HCT116 (cell line): ENCODE results near the gene C13orf46. TPM values are rescaled to one million over a fixed set of nuclear protein-coding genes. Genes with fewer than 3 reads are reported as not detected.

Experiments used
- ATAC-seq: fragments of 200-7000 bp; cut with Tn5 transposase; 2 replicates; pipeline ENCODE4 v1.9.1; 2020; ENCODE audit warnings: mild to moderate bottlenecking, moderate library complexity
- BruUV-seq: library from RNA; stranded (reverse); fragments of 400-500 nt; replicated peaks from 2 replicates; lab custom pipeline; 2021; lab: Mats Ljungman, UMichigan
- CTCF ChIA-PET: fragments of 300-600 bp; sonication (Branson Sonifier 250); formaldehyde crosslinking; loops from one replicate; lab custom pipeline; 2021; ENCODE audit warnings: antibody characterized with exemption; lab: Charles Lee
- POLR2A ChIA-PET: fragments of 300-600, 350-600 bp; sonication (Branson Sonifier 250); formaldehyde crosslinking; loops from one replicate; lab custom pipeline; 2021; ENCODE audit warnings: antibody characterized with exemption; lab: Charles Lee
- RAD21 ChIA-PET, 2 experiments: fragments of 300-600 bp; sonication (Branson Sonifier 250); formaldehyde crosslinking; loops; one replicate each; lab custom pipeline; 2023; ENCODE audit warnings: low total read pairs in 2 of 2; ENCODE audit not compliant: uncharacterized antibody in 2 of 2, unreplicated experiment in 2 of 2, low non-redundant PET in 1 of 2; lab: Charles Lee
- DNase-seq: peaks from one replicate; pipeline ENCODE4 v3.0.0-alpha.2; 2010; ENCODE audit warnings: low read depth, low spot score
- H2AFZ ChIP-seq: fragments of 200-600 bp; shearing (Covaris generic), sonication (generic); 2 replicates; pipeline ENCODE4 v1.6.1; 2017; ENCODE audit warnings: low read depth, mixed run types, mixed read lengths, antibody characterized with exemption, low read length; ENCODE audit not compliant: poor library complexity, severe bottlenecking
- H3K27ac ChIP-seq: 2 replicates; pipeline ENCODE4 v1.5.1; 2012; ENCODE audit warnings: low read depth, low read length
- H3K27me3 ChIP-seq: fragments of 200-600 bp; sonication (generic); 2 replicates; pipeline ENCODE4 v1.6.1; 2016; ENCODE audit warnings: mixed run types, low read length, mixed read lengths; ENCODE audit not compliant: insufficient read depth
- H3K36me3 ChIP-seq, 2 experiments: fragments of 200-500 bp in 1 of 2; fragments of 200-600 bp in 1 of 2; sonication (Bioruptor generic) in 1 of 2; sonication (generic) in 1 of 2; 2 replicates each; pipeline versions ENCODE4 v1.5.1 to v1.6.1; 2014 to 2016; ENCODE audit warnings: low read length in 2 of 2, inconsistent platforms in 1 of 2, mixed read lengths in 1 of 2, mixed run types in 1 of 2; ENCODE audit not compliant: insufficient read depth in 2 of 2, control insufficient read depth in 1 of 2
- H3K4me1 ChIP-seq, 2 experiments: fragments of 200-600 bp in 1 of 2; sonication (generic) in 1 of 2; 2 replicates each; pipeline versions ENCODE4 v1.5.1 to v1.6.1; 2012 to 2017; ENCODE audit warnings: low read length in 2 of 2, inconsistent platforms in 1 of 2, mild to moderate bottlenecking in 1 of 2, mixed read lengths in 1 of 2, mixed run types in 1 of 2, moderate library complexity in 1 of 2; ENCODE audit not compliant: insufficient read depth in 2 of 2, control insufficient read depth in 1 of 2
- H3K4me2 ChIP-seq: fragments of 200-600 bp; sonication (generic); 2 replicates; pipeline ENCODE4 v1.6.1; 2017; ENCODE audit warnings: mixed run types, low read length, mixed read lengths
- H3K4me3 ChIP-seq, 2 experiments: fragments of 200-600 bp in 1 of 2; sonication (generic) in 1 of 2; replicated peaks in 1 of 2; 2 replicates each; pipeline ENCODE4 v1.5.1; 2011 to 2016; ENCODE audit warnings: low read length in 2 of 2, control low read depth in 1 of 2, low read depth in 1 of 2, mild to moderate bottlenecking in 1 of 2, mixed read lengths in 1 of 2, mixed run types in 1 of 2
- H3K79me2 ChIP-seq: fragments of 200-600 bp; sonication (generic); 2 replicates; pipeline ENCODE4 v1.6.1; 2017; ENCODE audit warnings: mild to moderate bottlenecking, mixed run types, low read length, moderate library complexity, mixed read lengths; ENCODE audit not compliant: insufficient read depth
- H3K9ac ChIP-seq: fragments of 200-600 bp; sonication (generic); 2 replicates; pipeline ENCODE4 v1.6.1; 2016; ENCODE audit warnings: low read length, mixed read lengths
- H3K9me2 ChIP-seq: fragments of 200-600 bp; sonication (generic), shearing (Covaris generic); 2 replicates; pipeline ENCODE4 v1.6.1; 2017; ENCODE audit warnings: mixed run types, mild to moderate bottlenecking, moderate library complexity; ENCODE audit not compliant: insufficient read depth
- H3K9me3 ChIP-seq, 2 experiments: fragments of 200-500 bp in 1 of 2; fragments of 200-600 bp in 1 of 2; sonication (Bioruptor generic) in 1 of 2; sonication (generic) in 1 of 2; 2 replicates each; pipeline ENCODE4 v1.6.1; 2014 to 2017; ENCODE audit warnings: low read length in 2 of 2, mixed read lengths in 2 of 2, inconsistent platforms in 1 of 2, low read depth in 1 of 2, mild to moderate bottlenecking in 1 of 2, mixed run types in 1 of 2, moderate library complexity in 1 of 2; ENCODE audit not compliant: control insufficient read depth in 1 of 2, insufficient read depth in 1 of 2
- H4K20me1 ChIP-seq: fragments of 200-600 bp; sonication (generic), shearing (Covaris generic); 2 replicates; pipeline ENCODE4 v1.6.1; 2017; ENCODE audit warnings: mixed run types, mild to moderate bottlenecking, moderate library complexity; ENCODE audit not compliant: insufficient read depth
- EGR1 ChIP-seq: IDR thresholded peaks from 2 replicates; pipeline ENCODE4 v1.6.1; 2012; ENCODE audit warnings: low read depth
- POLR2A ChIP-seq: IDR thresholded peaks from 2 replicates; pipeline ENCODE4 v1.7.0; 2011; ENCODE audit warnings: borderline replicate concordance; ENCODE audit not compliant: insufficient read depth, insufficient read length; ENCODE audit errors: extremely low read depth
- TCF7L2 ChIP-seq: IDR thresholded peaks from 2 replicates; pipeline ENCODE4 v1.7.0; 2011; ENCODE audit warnings: borderline replicate concordance, inconsistent platforms; ENCODE audit not compliant: insufficient read depth, insufficient read length; ENCODE audit errors: extremely low read depth
- YY1 ChIP-seq: IDR thresholded peaks from 2 replicates; pipeline ENCODE4 v1.6.1; 2011; ENCODE audit warnings: low read length, low read depth, moderate library complexity, mild to moderate bottlenecking; ENCODE audit not compliant: insufficient replicate concordance; ENCODE audit errors: extremely low read depth
- ZBTB33 ChIP-seq: IDR thresholded peaks from 2 replicates; pipeline ENCODE4 v1.6.1; 2011; ENCODE audit warnings: mild to moderate bottlenecking, low read length, moderate library complexity; ENCODE audit not compliant: insufficient replicate concordance; ENCODE audit errors: extremely low read depth
- ZFX ChIP-seq: fragments of 450-650 bp; IDR thresholded peaks from 2 replicates; pipeline ENCODE4 v1.6.1; 2017
- ZNF274 ChIP-seq: fragments of 200-500 bp; sonication (Bioruptor generic); IDR thresholded peaks from 2 replicates; pipeline ENCODE4 v1.6.1; 2014; ENCODE audit warnings: mild to moderate bottlenecking, low read depth, low read length, inconsistent platforms
- intact Hi-C: fragments of 100-400 bp; cut with micrococcal nuclease; formaldehyde crosslinking; loops from 2 replicates; pipeline ENCODE4 v1.10.0; 2022
- total RNA-seq: library from RNA; stranded (reverse); gene quantifications from one replicate; pipeline ENCODE4 v1.2.1, GENCODE V29; 2021; ENCODE audit not compliant: unreplicated experiment

The C13orf46 gene
- total RNA-seq, 1 experiment from 2014 or later, result 0.93 TPM

- no TSS peak for BruUV-seq
- ChIA-PET CTCF (no interaction called here), POLR2A (no interaction called here), RAD21 (no interaction called here)
- TF ChIP-seq EGR1, result no peak
- no peak for TF ChIP-seq POLR2A
- TF ChIP-seq ZBTB33, result no peak
- no peak for TF ChIP-seq ZFX
- no peak for TF ChIP-seq TCF7L2
- no peak for TF ChIP-seq ZNF274
- no peak for TF ChIP-seq YY1
- no peaks in the 10 kb centered on the region for H3K79me2 ChIP-seq
- no peak overlapping the region for H3K4me3 ChIP-seq
- peak overlapping the region; percentile 59 for H3K4me2 ChIP-seq
- DNase-seq (no peak), ATAC-seq (no peak; the same call in 1 of the 2 replicates)
- H2AFZ ChIP-seq, result no peak overlapping the region
- intact Hi-C loops, result no loop called here
- no peaks in the 10 kb centered on the region; a peak in 2 of 4 replicates for H3K36me3 ChIP-seq
- H3K4me1 ChIP-seq, result peaks cover 21 to 32% of the 10 kb centered on the region in 2 experiments
- no peaks in the 10 kb centered on the region for H4K20me1 ChIP-seq
- H3K27me3 ChIP-seq, result no peaks in the 10 kb centered on the region
- H3K9me3 ChIP-seq, result no peaks in the 10 kb centered on the region
- no peak overlapping the region for H3K9ac ChIP-seq
- peak overlapping the region; percentile 55; the same call in 1 of the 2 replicates for H3K27ac ChIP-seq
- no peaks in the 10 kb centered on the region for H3K9me2 ChIP-seq
Measured at GRCh38 chr13:113980489-113981064, 6.7 kb upstream of the C13orf46 start.
